Stimulated activated naive CD8-positive, alpha-beta T cell treated with anti-CD3 and anti-CD28 coated beads, Interleukin-15, amount 100 ng/mL, for 72 hours (primary cell): ENCODE measurements around the gene THUMPD3.
A peak's percentile ranks its signal among the peaks of the same experiment; 100 is the strongest.

Source experiments
- ATAC-seq: fragments of 150-1000 bp; cut with Tn5 transposase; 2 replicates; pipeline ENCODE4 v1.10.0; 2021; ENCODE audit warnings: mild to moderate bottlenecking, moderate library complexity
- DNase-seq, 2 donors: peaks; one replicate each; pipeline ENCODE4 v3.0.0; 2021 to 2022
- H3K27ac Mint-ChIP-seq, 2 donors: one replicate each; pipeline ENCODE4 v1.8.0; 2022; ENCODE audit warnings: mild to moderate bottlenecking in 2 of 2, mixed read lengths in 2 of 2, moderate library complexity in 2 of 2
- H3K27me3 Mint-ChIP-seq: one replicate; pipeline ENCODE4 v1.8.0; 2022; ENCODE audit warnings: mixed read lengths
- H3K4me1 Mint-ChIP-seq: one replicate; pipeline ENCODE4 v1.8.0; 2022; ENCODE audit warnings: mild to moderate bottlenecking, mixed read lengths
- H3K4me3 Mint-ChIP-seq, 2 donors: one replicate each; pipeline ENCODE4 v1.8.0; 2022; ENCODE audit warnings: mild to moderate bottlenecking in 2 of 2, mixed read lengths in 2 of 2, moderate library complexity in 1 of 2
- H3K9me3 Mint-ChIP-seq, 2 donors: one replicate each; pipeline ENCODE4 v1.8.0; 2022; ENCODE audit warnings: mixed read lengths in 2 of 2

The THUMPD3 gene

DNA sequence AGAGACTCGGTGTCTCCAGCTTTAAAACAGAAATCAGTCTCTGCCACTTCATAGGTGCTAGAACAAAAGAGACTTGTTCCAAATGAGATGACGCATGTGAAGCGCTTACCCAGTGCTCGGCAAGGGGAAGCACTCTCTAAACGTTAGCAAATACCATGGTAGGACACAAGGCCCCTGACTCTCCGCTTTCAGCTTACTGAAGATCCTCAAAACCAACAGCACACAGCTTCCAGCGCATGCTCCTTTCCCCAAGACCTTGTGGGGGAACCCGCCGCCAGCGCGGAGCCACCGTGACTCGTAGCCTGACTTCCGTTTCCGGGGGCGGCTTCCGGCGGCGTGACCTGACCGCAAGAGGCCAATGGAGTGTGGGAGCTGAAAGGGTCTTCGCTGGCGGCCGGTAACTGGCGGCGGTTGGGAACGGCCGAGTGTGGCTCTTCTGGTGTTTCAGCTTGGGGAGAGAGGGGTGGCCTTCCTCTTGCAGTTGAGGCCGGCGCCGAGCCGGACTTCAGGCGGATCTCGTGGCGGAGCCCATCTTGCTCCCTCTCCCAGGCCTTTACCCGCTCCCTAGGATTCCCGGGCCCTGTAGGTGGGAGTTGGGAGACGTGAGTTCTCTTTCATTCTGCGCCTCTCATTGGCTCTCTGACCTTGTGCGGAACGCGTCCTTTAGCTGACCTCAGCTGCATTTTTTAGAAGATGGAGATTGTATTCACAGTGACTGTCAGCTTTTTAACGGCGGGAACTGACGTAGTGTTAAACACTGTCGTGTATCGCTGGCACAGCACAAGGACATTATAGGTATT lies at the start of gene THUMPD3:
TSS of gene THUMPD3 (plus strand) at position 324 of the 800 bp plus-strand sequence. CDS start 2,015 bp downstream, outside the sequence.
- DNase-seq, result peak; percentile 85 to 92
- peak within 1 kb of the TSS; percentile 85 to 96 for H3K4me3 Mint-ChIP-seq
- ATAC-seq, result peak; percentile 99
- H3K4me1 Mint-ChIP-seq, result peaks cover 27% of the 10 kb centered on the region
- H3K27ac Mint-ChIP-seq, result peak within 1 kb of the TSS; percentile 99 to 100
- peaks cover 0 to 5% of the 10 kb centered on the region in 2 donors for H3K9me3 Mint-ChIP-seq
- H3K27me3 Mint-ChIP-seq, result no peaks in the 10 kb centered on the region

GRCh38 chr3:9314796-9315195 lies 48.1 kb upstream of the THUMPD3 start:
- ATAC-seq (no peak), DNase-seq (no peak)
- Mint-ChIP-seq H3K4me1 (no peaks in the 10 kb centered on the region), H3K4me3 (no peak overlapping the region), H3K27ac (no peak overlapping the region), H3K27me3 (no peaks in the 10 kb centered on the region), H3K9me3 (no peaks in the 10 kb centered on the region)

GRCh38 chr3:9316881-9317361 lies 45.9 kb upstream of the THUMPD3 start:
- no peak for DNase-seq
- ATAC-seq, result no peak
- no peak overlapping the region for H3K4me3 Mint-ChIP-seq
- no peaks in the 10 kb centered on the region for H3K9me3 Mint-ChIP-seq
- no peak overlapping the region for H3K27ac Mint-ChIP-seq
- H3K4me1 Mint-ChIP-seq, result no peaks in the 10 kb centered on the region
- no peaks in the 10 kb centered on the region for H3K27me3 Mint-ChIP-seq

DNA sequence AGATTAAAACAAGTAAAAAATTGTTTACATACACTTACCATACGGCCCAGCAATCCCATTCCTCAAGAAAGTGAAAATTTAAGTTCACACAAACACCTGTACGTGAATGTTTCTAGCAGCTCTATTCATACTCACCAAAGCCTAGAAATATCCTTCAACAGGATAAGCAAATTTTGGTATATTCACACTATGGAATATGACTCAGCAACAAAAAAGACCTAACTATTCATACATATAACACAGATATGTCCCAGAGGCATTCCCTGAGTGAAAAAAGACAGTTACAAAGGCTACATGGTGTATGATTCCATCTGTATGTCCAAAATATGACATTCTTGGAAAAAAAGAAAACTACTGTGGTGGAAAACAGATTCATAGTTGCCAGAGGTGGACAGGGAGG lies 40.1 kb upstream of the THUMPD3 start:
- ATAC-seq (no peak), DNase-seq (no peak)
- Mint-ChIP-seq H3K9me3 (no peaks in the 10 kb centered on the region), H3K27ac (no peak overlapping the region), H3K4me1 (no peaks in the 10 kb centered on the region), H3K27me3 (no peaks in the 10 kb centered on the region), H3K4me3 (no peak overlapping the region)

DNA sequence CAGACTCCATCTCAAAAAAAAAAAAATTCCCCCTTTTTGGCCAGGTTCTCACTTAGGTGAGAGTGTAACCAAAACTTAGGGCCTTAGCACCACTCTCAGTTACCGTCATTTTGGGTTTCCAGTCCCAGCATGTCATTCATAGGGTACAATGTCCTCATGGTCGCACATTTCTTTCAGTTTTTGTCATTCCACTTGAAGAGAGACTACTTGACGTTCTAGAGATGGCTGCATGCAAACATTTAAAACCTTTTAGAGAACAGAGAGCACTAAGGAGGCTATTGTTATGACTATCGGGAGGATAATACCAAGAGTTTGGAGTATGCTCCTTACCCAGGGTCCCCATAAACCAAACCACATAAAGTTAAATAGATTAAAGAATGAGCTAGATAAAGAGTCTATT lies 37.9 kb upstream of the THUMPD3 start:
- H3K4me3 Mint-ChIP-seq, result no peak overlapping the region
- no peaks in the 10 kb centered on the region for H3K4me1 Mint-ChIP-seq
- no peak overlapping the region for H3K27ac Mint-ChIP-seq
- ATAC-seq, result no peak
- DNase-seq, result no peak
- no peaks in the 10 kb centered on the region for H3K27me3 Mint-ChIP-seq
- no peaks in the 10 kb centered on the region for H3K9me3 Mint-ChIP-seq

DNA sequence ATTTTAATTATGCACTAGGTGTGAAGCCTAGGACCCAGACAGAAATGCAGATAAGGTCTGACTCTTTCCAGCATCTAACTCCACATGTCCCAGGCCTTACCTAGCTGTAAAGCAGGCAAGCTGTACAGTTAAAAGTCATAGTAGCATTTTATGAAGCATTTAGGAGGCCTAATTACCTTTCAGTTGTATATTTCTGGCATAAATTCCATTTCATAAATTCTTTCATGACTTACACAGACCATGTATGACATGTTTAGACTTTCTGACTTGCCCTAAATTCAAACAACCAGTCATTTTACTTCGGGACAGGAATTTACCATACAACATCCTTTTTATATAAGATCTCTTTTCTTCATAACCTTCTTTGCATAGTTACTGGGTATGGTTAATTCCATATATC lies 35.3 kb upstream of the THUMPD3 start:
- Mint-ChIP-seq H3K4me3 (no peak overlapping the region), H3K27ac (no peak overlapping the region), H3K4me1 (no peaks in the 10 kb centered on the region), H3K27me3 (no peaks in the 10 kb centered on the region), H3K9me3 (no peaks in the 10 kb centered on the region)
- DNase-seq (no peak), ATAC-seq (no peak)

GRCh38 chr3:9330166-9330703 lies 32.6 kb upstream of the THUMPD3 start:
- no peaks in the 10 kb centered on the region for H3K9me3 Mint-ChIP-seq
- no peaks in the 10 kb centered on the region for H3K4me1 Mint-ChIP-seq
- no peak overlapping the region for H3K4me3 Mint-ChIP-seq
- no peak overlapping the region for H3K27ac Mint-ChIP-seq
- no peaks in the 10 kb centered on the region for H3K27me3 Mint-ChIP-seq
- no peak for ATAC-seq
- DNase-seq, result no peak

DNA sequence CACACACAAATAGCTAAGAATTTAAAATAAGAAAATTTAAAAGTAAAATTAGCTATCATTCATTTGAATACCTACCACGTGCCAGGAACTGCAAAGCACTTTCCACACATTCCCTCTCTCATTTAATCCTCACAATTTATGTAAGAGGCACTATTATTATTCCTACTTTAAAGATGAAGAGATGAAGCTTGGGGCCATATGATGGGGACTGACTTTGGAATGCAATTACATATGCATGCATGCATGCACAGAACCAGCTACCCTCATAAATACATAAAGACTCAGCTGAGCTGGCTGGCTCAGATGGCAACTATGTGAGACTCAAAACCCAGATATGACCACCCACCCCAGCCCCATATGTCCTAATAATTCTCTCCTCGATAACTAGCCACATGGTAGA lies 31.7 kb upstream of the THUMPD3 start:
- H3K27ac Mint-ChIP-seq, result peak overlapping the region in 1 of 2 donors; percentile 52
- no peak overlapping the region for H3K4me3 Mint-ChIP-seq
- no peak for DNase-seq
- no peak for ATAC-seq
- H3K4me1 Mint-ChIP-seq, result no peaks in the 10 kb centered on the region
- H3K9me3 Mint-ChIP-seq, result no peaks in the 10 kb centered on the region
- H3K27me3 Mint-ChIP-seq, result no peaks in the 10 kb centered on the region

- Mint-ChIP-seq H3K4me1 (no peaks in the 10 kb centered on the region), H3K27me3 (no peaks in the 10 kb centered on the region), H3K9me3 (no peaks in the 10 kb centered on the region), H3K27ac (no peak overlapping the region), H3K4me3 (no peak overlapping the region)
- DNase-seq, result no peak
- ATAC-seq, result no peak
Observed at GRCh38 chr3:9332250-9333030, 30.4 kb upstream of the THUMPD3 start.

GRCh38 chr3:9339761-9340471 lies 22.9 kb upstream of the THUMPD3 start:
- DNase-seq (no peak), ATAC-seq (no peak)
- H3K4me3 Mint-ChIP-seq, result no peak overlapping the region
- no peaks in the 10 kb centered on the region for H3K9me3 Mint-ChIP-seq
- peak overlapping the region in 1 of 2 donors; percentile 85 for H3K27ac Mint-ChIP-seq
- no peaks in the 10 kb centered on the region for H3K4me1 Mint-ChIP-seq
- H3K27me3 Mint-ChIP-seq, result no peaks in the 10 kb centered on the region

DNA sequence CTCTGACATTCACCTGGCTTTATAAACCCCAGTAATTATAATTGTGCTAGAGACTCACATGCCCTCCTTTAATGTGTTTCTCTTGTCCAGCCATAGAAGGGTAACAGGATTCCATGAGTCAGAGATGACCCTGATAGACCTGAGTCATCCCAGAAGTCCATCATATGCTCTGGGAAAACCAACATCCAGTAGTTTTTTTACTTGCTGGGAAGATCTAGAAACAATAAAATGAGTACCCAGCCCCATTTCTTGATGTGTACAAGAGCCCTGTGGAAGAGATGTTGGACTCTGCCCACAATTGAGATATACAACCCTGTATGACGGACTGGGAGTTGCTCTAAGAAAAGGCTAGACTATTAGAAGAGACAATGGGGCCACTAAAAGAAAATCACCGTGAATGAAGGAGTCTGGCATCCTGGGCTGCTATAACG lies 22.4 kb upstream of the THUMPD3 start:
- Mint-ChIP-seq H3K4me1 (no peaks in the 10 kb centered on the region), H3K27me3 (no peaks in the 10 kb centered on the region), H3K27ac (no peak overlapping the region), H3K9me3 (no peaks in the 10 kb centered on the region), H3K4me3 (no peak overlapping the region)
- ATAC-seq, result no peak
- DNase-seq, result no peak

GRCh38 chr3:9342696-9343095 lies 20.2 kb upstream of the THUMPD3 start:
- DNase-seq (no peak), ATAC-seq (no peak)
- Mint-ChIP-seq H3K4me3 (no peak overlapping the region), H3K27me3 (no peaks in the 10 kb centered on the region), H3K9me3 (no peaks in the 10 kb centered on the region), H3K27ac (no peak overlapping the region), H3K4me1 (no peaks in the 10 kb centered on the region)

DNA sequence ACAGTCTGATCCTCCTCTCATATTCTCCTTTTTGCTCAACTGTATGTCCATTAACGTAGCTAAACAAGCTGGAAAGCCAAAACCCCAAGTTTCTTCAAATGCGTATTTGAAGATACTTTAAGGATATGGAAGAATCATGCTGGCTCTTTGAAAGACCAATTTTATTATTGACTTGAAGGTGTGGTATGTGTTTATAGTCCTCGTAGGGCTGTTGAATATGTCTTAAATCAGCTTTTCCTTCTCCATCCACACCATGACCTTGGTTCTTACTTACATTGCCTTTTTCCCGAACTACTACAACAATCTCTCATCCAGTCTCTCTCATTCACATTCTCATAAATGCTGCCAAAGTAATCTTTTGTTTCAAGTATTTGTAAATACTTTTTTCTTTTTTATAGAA lies 19.7 kb upstream of the THUMPD3 start:
- H3K27me3 Mint-ChIP-seq, result no peaks in the 10 kb centered on the region
- H3K27ac Mint-ChIP-seq, result no peak overlapping the region
- no peaks in the 10 kb centered on the region for H3K4me1 Mint-ChIP-seq
- no peak overlapping the region for H3K4me3 Mint-ChIP-seq
- ATAC-seq, result no peak
- no peaks in the 10 kb centered on the region for H3K9me3 Mint-ChIP-seq
- no peak for DNase-seq

- Mint-ChIP-seq H3K27me3 (no peaks in the 10 kb centered on the region), H3K27ac (no peak overlapping the region), H3K4me1 (no peaks in the 10 kb centered on the region), H3K4me3 (no peak overlapping the region), H3K9me3 (no peaks in the 10 kb centered on the region)
- ATAC-seq (no peak), DNase-seq (no peak)
Observed at GRCh38 chr3:9345041-9345440, 17.8 kb upstream of the THUMPD3 start.

DNA sequence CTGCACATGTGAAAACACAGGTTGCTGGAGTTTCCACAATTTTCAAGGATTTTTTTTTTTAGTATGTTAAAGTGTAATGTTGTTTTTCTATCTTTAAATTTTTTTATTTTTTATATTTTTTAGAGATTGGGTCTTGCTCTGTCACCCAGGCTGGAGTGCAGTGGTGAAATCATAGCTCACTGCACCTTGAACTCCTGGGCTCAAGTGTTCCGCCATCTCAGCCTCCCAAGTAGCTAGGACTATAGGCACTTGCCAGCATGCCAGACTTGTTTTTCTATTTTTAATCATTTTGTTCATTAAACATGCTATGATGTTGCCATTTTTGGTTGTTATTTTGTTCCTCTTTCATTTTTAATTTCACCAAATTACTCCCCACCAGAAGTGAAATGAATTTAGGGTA lies 16.7 kb upstream of the THUMPD3 start:
- DNase-seq (no peak), ATAC-seq (no peak)
- no peaks in the 10 kb centered on the region for H3K9me3 Mint-ChIP-seq
- no peaks in the 10 kb centered on the region for H3K27me3 Mint-ChIP-seq
- no peaks in the 10 kb centered on the region for H3K4me1 Mint-ChIP-seq
- H3K4me3 Mint-ChIP-seq, result no peak overlapping the region
- H3K27ac Mint-ChIP-seq, result no peak overlapping the region
